GM18498 (cell line): ENCODE measurements around the gene MPL.

Experiments used
- ATAC-seq: cut with Tn5 transposase; IDR thresholded peaks from one replicate; pipeline ENCODE4 v1.9.1; 2021; ENCODE audit warnings: mild to moderate bottlenecking, moderate library complexity; ENCODE audit not compliant: unreplicated experiment

MPL gene

GRCh38 chr1:43351421-43352350 is 14.1 kb downstream of the MPL start:
- ATAC-seq = no peak

- no peak for ATAC-seq
Measured at GRCh38 chr1:43352351-43352705, 14.7 kb downstream of the MPL start.

GRCh38 chr1:43352881-43353280 is 15.3 kb downstream of the MPL start:
- no peak for ATAC-seq

DNA sequence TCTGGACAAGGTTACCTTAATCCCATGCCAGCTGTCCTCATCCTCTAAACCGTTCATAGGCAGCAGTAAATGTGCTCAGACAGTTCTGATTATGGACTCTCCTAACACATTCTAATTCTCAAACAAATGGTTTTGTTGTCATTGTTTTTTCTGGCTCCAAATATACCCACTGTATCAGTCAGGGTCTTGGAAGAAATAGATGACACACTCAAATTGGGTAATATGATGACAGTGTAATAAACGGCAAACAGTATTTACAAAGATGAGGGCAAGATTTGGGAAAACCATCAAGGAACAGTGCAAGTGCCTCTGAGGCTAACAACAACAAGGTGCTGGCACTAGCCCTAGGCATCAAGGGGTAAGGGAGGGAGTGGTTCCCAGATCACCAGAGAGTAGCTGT is 16.9 kb downstream of the MPL start:
- no peak for ATAC-seq

- no peak for ATAC-seq
Measured at GRCh38 chr1:43354936-43355335, 17.3 kb downstream of the MPL start.

- no peak for ATAC-seq
Measured at GRCh38 chr1:43357251-43357650, 19.6 kb downstream of the MPL start.

DNA sequence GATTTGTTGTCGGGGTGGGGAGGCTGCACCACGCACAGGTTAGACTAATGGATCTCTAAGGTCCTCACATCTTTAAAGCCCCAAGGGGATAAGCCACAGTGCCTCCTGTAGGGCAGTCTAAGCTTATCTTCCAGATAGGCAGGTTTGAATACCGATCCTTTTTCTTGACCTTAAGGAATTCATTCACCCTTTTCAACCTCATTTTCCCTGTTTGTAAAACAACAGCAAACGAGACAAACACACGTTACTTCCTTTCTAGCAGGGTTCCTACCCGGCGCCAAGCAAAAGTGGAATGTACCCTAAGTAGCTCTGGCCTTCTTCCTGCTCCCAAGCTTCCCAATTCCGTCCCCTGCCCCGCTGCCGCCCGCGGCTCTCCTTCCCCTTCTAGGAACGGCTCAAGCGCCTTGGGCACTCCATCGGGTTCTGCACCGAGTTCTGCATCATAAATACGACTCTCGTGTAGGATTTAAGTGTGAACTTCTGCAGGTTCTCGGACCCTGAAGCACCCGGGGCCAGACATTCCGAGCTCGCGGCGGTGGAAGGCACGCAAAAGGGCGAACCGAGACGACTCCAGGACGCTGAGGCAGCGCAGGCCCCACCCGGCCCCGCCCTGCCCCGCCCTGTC is 20.6 kb downstream of the MPL start:
- peak; percentile 11 for ATAC-seq

- ATAC-seq = peak; percentile 95
Measured at GRCh38 chr1:43358746-43359693, 21.4 kb downstream of the MPL start, which contains the start of gene CDC20. Gene CDC20 (plus strand): TSS chr1:43358981. CDS start chr1:43359216, 235 bp downstream.

GRCh38 chr1:43359696-43360095 is 22.1 kb downstream of the MPL start:
- no peak for ATAC-seq

GRCh38 chr1:43360616-43361015 is 23.0 kb downstream of the MPL start:
- no peak for ATAC-seq

GRCh38 chr1:43363283-43363934 is 25.8 kb downstream of the MPL start:
- no peak for ATAC-seq

- ATAC-seq = no peak
Measured at GRCh38 chr1:43363935-43364525, 26.4 kb downstream of the MPL start.

DNA sequence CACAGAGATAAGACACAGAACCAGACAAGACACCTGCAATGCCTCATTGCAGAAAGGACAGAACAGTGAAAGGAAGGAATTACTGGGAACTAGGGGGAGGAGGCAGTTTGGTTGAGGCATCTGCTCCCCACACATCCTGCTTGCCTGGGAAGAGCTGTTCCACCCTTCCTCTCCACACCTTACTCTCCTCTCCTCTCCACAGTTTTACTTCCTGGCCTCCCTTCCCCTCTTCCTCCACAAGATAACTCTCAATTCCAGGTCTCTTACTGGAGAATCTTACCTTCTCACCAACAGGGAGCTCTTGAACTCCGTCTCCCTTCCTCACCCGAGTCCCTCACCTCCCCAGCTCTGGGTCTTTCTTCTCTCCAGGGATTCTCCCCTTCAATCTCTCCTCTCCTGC is 28.1 kb downstream of the MPL start:
- ATAC-seq = no peak

GRCh38 chr1:43366179-43366578 is 28.6 kb downstream of the MPL start:
- no peak for ATAC-seq

DNA sequence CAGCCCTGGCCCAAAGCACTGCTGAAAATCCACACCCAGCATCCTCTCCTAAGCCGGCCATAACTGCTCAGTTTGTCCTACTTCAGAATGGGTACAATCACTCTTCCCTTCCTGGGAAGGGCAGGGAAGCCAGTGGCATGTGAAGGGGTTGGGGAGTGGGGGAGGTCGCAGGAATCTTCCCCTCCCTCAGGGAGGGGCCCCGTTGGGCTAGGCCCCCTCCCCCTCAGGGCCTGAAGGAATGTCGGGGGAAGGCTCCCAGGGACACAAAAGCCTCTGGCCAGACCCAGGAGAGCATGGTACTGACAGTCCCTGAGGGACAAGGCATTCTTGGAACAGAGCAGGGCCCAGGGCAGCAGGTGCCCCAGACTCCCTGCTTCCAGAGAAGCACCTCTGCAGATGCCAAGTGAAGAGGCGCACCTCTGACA is 29.0 kb downstream of the MPL start:
- no peak for ATAC-seq

DNA sequence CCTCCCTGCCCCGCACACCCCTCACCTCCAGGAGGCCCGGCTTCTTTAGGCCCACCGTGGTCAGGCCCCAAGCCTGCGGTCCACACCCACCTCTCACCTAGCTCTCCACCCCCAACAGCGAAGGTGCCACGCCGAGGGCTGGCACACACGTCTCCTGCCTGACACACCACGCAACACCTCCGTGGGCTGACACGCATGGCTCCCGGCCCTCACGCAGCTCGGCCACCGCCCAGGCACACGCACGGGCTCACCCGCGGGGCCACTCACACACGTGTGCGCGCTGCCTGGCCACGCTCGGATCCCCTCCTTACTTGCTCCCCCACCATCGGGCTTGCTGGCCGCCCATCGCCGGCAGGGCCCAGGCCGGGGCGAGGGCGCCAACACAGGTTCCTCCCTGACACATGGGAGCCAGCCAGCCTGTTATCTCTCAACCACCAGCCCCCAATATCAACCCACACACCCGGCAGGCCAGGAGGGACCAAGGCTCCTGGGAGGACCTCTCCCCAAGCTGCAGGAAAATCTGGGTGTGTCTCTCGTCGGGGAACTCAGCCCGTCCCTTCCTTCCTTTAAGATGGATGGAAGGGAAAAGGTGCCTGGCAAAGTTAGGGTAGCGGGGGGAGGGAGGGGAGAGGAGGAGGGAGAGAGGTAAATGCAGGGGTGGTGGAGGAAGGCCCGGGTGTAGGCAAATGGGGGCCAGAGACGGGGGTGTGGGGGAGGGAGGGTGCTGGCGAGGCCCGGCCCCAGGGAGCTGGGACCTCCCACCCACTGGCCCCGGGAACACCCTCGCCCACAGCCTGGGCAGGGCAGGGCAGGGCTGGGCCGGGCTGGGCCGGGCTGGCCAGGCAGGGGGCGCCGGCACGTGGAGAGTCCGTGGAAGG is 29.6 kb downstream of the MPL start:
- peak; percentile 53 for ATAC-seq

- peak; percentile 80 for ATAC-seq
Measured at GRCh38 chr1:43367904-43368645, 30.5 kb downstream of the MPL start, which contains the start of gene ELOVL1. Gene ELOVL1 (minus strand): TSS chr1:43368011. CDS start chr1:43365609, 2,402 bp downstream.

GRCh38 chr1:43368646-43369020 is 31.0 kb downstream of the MPL start:
- ATAC-seq = no peak
